ENCODE measurements around the gene ILDR1. TPM values are rescaled to one million over a fixed set of nuclear protein-coding genes. Genes with fewer than 3 reads are reported as not detected.

Gene ILDR1
- total RNA-seq, 2 experiments from 2014 or later, result not detected

DNA sequence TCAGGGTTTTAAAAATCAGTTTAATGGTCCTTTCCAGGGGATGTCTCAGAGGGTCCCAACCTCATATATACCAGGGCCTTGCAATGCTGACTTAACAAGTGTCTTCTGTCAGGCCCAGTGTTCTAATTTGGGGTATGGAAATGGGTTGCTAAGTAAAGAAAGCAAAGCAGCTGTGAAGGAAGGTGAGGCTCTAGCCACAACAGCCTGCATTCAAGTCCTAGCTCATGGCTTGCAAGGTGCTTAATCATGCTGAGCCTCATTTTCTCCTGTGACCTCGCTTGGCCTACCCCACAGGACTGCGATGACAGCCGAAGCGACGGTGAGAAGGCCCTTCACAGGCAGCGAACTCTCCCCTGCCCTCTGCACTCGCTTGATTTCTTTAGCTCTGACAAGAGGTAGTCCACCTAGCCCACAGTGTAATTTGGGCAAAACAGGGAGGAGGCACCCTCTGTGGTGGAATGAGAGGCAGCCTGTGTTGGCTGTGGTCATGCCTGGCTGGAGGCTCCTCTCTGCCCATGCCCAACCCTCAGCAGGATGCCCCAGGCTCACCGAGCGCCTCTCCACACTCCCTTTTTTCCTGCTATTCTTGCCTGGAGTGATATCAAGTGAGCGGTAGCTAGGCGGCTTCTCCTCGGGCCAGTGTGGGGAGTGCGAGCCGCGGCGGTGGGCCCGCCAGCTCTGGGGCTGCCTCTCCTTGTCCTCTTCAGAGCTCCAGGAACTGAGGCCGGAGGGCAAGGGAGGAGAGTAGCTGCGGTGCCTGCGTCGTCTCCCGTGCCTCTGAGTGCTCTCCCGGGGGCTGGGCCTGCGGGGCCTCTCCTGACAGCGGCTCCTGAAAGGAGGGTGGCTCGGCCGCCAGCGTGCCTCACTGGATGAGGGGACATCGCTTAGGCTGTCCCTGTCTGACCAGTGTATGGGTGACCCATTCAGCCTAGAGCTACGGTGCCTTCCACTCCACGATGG is 29.2 kb downstream of the ILDR1 start:
- DNase-seq (no peak), ATAC-seq (no peak)
- intact Hi-C loops (cut with micrococcal nuclease), result no loop called here
- H3K4me1 Mint-ChIP-seq (ENCODE audit: low read depth), result peaks cover 10% of the 10 kb centered on the region
- no peaks in the 10 kb centered on the region for H3K27me3 Mint-ChIP-seq
- no peaks in the 10 kb centered on the region for H3K9me3 Mint-ChIP-seq
- no peaks in the 10 kb centered on the region for H3K36me3 Mint-ChIP-seq (ENCODE audit: low read depth)
- no peak overlapping the region for H3K27ac Mint-ChIP-seq
- ChIA-PET CTCF (no interaction called here), POLR2A (interaction anchor here (0.6 kb wide), 1 partner anchor 40 kb away, joined by 3 read pairs; no protein-coding TSS in a partner anchor)
- no peak overlapping the region for H3K4me3 Mint-ChIP-seq
- TF ChIP-seq, protein P1, sequence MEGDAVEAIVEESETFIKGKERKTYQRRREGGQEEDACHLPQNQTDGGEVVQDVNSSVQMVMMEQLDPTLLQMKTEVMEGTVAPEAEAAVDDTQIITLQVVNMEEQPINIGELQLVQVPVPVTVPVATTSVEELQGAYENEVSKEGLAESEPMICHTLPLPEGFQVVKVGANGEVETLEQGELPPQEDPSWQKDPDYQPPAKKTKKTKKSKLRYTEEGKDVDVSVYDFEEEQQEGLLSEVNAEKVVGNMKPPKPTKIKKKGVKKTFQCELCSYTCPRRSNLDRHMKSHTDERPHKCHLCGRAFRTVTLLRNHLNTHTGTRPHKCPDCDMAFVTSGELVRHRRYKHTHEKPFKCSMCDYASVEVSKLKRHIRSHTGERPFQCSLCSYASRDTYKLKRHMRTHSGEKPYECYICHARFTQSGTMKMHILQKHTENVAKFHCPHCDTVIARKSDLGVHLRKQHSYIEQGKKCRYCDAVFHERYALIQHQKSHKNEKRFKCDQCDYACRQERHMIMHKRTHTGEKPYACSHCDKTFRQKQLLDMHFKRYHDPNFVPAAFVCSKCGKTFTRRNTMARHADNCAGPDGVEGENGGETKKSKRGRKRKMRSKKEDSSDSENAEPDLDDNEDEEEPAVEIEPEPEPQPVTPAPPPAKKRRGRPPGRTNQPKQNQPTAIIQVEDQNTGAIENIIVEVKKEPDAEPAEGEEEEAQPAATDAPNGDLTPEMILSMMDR (IDR thresholded peaks at IDR 0.05), result no peak

- CTCF ChIA-PET, result interaction anchor here (0.9 kb wide), 1 partner anchor 113 kb away, joined by 3 read pairs; no protein-coding TSS in a partner anchor
- DNase-seq, result no peak
- no peak for ATAC-seq
- TF ChIP-seq, protein P1 (IDR thresholded peaks at IDR 0.05), result no peak
- no peaks in the 10 kb centered on the region for H3K4me1 Mint-ChIP-seq (ENCODE audit: low read depth)
- POLR2A ChIA-PET, result no interaction called here
- intact Hi-C loops (cut with micrococcal nuclease), result no loop called here
- peaks cover 2% of the 10 kb centered on the region for H3K27me3 Mint-ChIP-seq
- H3K36me3 Mint-ChIP-seq (ENCODE audit: low read depth), result no peaks in the 10 kb centered on the region
- no peak overlapping the region for H3K4me3 Mint-ChIP-seq
- H3K27ac Mint-ChIP-seq, result no peak overlapping the region
- peaks cover 2% of the 10 kb centered on the region for H3K9me3 Mint-ChIP-seq
Observed at GRCh38 chr3:121989943-121990342, 32.1 kb downstream of the ILDR1 start.

DNA sequence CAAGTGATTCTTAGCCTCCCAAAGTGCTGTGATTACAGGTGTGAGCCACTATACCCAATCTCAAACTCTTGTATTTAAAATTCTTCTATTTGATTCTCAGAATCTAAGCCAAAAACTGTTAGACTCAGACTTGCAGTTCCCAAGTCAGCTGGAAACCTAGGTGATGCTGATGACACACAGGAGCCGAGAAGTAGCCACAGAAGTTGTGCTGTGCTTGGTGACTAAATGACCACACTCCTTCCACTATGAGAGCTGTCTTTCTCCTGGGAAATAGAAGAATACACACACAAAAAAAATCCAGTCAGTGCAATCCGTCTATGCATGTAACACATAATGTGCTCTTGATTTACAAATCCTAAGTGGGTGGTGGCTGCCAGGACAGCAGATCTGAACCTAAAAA is 33.9 kb downstream of the ILDR1 start:
- no peak overlapping the region for H3K4me3 Mint-ChIP-seq
- peak; percentile 34 for ATAC-seq

DNA sequence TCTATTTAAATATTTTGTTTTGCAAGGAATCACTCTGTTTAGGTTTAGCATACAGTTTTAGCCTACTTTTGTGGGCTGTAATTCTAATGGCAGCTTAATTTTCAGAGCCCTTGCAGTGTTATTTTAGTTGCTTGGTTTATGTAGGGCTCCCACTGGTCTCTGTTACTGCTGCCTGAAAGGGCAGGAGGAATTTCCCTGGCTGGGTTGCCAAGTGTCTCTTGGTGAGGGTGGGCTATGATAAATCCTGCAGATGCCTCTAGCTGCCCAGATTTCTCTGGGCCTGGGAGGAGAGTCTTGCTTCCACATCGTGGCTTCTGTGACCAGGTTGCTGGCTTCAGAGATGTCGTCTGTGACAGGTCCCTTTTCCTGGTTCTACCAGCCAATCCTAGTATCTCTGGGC is 36.2 kb downstream of the ILDR1 start:
- peaks cover 17% of the 10 kb centered on the region for H3K9me3 Mint-ChIP-seq
- H3K27ac Mint-ChIP-seq, result no peak overlapping the region
- intact Hi-C loops (cut with micrococcal nuclease), result no loop called here
- H3K4me1 Mint-ChIP-seq (ENCODE audit: low read depth), result peaks cover 3% of the 10 kb centered on the region
- TF ChIP-seq, protein P1 (IDR thresholded peaks at IDR 0.05), result no peak
- no peak overlapping the region for H3K4me3 Mint-ChIP-seq
- CTCF ChIA-PET, result no interaction called here
- no peak for ATAC-seq
- peaks cover 8% of the 10 kb centered on the region for H3K27me3 Mint-ChIP-seq
- peaks cover 6% of the 10 kb centered on the region for H3K36me3 Mint-ChIP-seq (ENCODE audit: low read depth)
- no peak for DNase-seq
- POLR2A ChIA-PET, result no interaction called here

More for the DNA sequence above, 33.9 kb downstream of the ILDR1 start:
- Mint-ChIP-seq H3K9me3 (peaks cover 14% of the 10 kb centered on the region), H3K36me3 (ENCODE audit: low read depth) (peaks cover 6% of the 10 kb centered on the region), H3K27me3 (peaks cover 4% of the 10 kb centered on the region), H3K27ac (no peak overlapping the region), H3K4me1 (ENCODE audit: low read depth) (no peaks in the 10 kb centered on the region)
- intact Hi-C loops (cut with micrococcal nuclease), result no loop called here
- peak; percentile 14 for DNase-seq
- CTCF ChIA-PET, result no interaction called here
- TF ChIP-seq, protein P1 (IDR thresholded peaks at IDR 0.05), result no peak
- POLR2A ChIA-PET, result no interaction called here

- Mint-ChIP-seq H3K9me3 (peaks cover 21% of the 10 kb centered on the region), H3K36me3 (ENCODE audit: low read depth) (peaks cover 6% of the 10 kb centered on the region), H3K4me3 (no peak overlapping the region), H3K27me3 (peaks cover 8% of the 10 kb centered on the region), H3K4me1 (ENCODE audit: low read depth) (peaks cover 3% of the 10 kb centered on the region), H3K27ac (no peak overlapping the region)
- TF ChIP-seq, protein P1 (IDR thresholded peaks at IDR 0.05), result no peak
- CTCF ChIA-PET, result no interaction called here
- ATAC-seq, result no peak
- intact Hi-C loops (cut with micrococcal nuclease), result no loop called here
- no peak for DNase-seq
- POLR2A ChIA-PET, result no interaction called here
Observed at GRCh38 chr3:121981473-121981872, 40.6 kb downstream of the ILDR1 start.

Data from activated CD8-positive, alpha-beta T cell treated with anti-CD3 and anti-CD28 coated beads for 36 hours (primary cell).